HEK293T (cell line): Measurements from ENCODE around the gene NAA10.

ENCODE experiments used
- ARNT ChIP-seq: fragments of 450-650 bp; IDR thresholded peaks from 2 replicates; pipeline ENCODE4 v1.6.1; 2017; ENCODE audit warnings: mild to moderate bottlenecking
- BHLHE40 ChIP-seq: fragments of 450-650 bp; IDR thresholded peaks from 2 replicates; pipeline ENCODE4 v1.6.1; 2016; ENCODE audit warnings: mild to moderate bottlenecking, moderate library complexity, borderline replicate concordance
- ELF4 ChIP-seq: fragments of 450-650 bp; IDR thresholded peaks from 2 replicates; pipeline ENCODE4 v1.6.1; 2017; ENCODE audit warnings: antibody characterized with exemption
- FOXA1 ChIP-seq: fragments of 450-650 bp; IDR thresholded peaks from 2 replicates; pipeline ENCODE4 v1.6.1; 2016; ENCODE audit warnings: mild to moderate bottlenecking
- FOXK2 ChIP-seq: fragments of 450-650 bp; IDR thresholded peaks from 2 replicates; pipeline ENCODE4 v1.6.1; 2016; ENCODE audit warnings: mild to moderate bottlenecking
- FOXM1 ChIP-seq: fragments of 450-650 bp; IDR thresholded peaks from 2 replicates; pipeline ENCODE4 v1.6.1; 2017; ENCODE audit warnings: mild to moderate bottlenecking, borderline replicate concordance
- NFRKB ChIP-seq: fragments of 450-650 bp; IDR thresholded peaks from 2 replicates; pipeline ENCODE4 v1.6.1; 2016; ENCODE audit warnings: mild to moderate bottlenecking, moderate library complexity
- SP1 ChIP-seq: fragments of 450-650 bp; IDR thresholded peaks from 2 replicates; pipeline ENCODE4 v1.6.1; 2017
- TARDBP ChIP-seq: fragments of 450-650 bp; IDR thresholded peaks from 2 replicates; pipeline ENCODE4 v1.6.1; 2016
- ZNF384 ChIP-seq: fragments of 450-650 bp; IDR thresholded peaks from 2 replicates; pipeline ENCODE4 v1.6.1; 2016

DNA sequence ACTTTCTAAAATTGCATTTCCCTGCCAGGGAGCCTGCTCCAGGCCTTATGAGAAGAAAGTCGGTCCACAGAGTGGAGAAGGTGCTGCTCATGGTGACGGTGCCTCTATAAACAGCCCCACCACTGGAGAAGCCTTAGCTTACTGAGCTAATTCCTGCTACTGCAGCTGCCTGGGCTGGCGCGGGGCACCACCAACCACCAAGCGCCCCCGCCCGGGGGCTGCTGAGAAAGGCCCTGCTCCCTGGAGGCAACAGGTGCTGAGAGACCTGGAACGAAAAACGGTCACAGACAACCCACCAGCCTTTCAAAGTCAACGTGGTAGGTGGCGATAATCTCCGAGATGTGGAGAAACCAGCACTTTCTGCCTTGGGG lies 33.9 kb upstream of the NAA10 start:
- TF ChIP-seq BHLHE40 (no peak), FOXK2 (no peak), ELF4 (no peak), ZNF384 (no peak), FOXM1 (no peak), ARNT (no peak), TARDBP (no peak), SP1 (no peak), NFRKB (no peak), FOXA1 (no peak)
